ENCODE measurements around the gene WDFY2.

WDFY2 gene

DNA sequence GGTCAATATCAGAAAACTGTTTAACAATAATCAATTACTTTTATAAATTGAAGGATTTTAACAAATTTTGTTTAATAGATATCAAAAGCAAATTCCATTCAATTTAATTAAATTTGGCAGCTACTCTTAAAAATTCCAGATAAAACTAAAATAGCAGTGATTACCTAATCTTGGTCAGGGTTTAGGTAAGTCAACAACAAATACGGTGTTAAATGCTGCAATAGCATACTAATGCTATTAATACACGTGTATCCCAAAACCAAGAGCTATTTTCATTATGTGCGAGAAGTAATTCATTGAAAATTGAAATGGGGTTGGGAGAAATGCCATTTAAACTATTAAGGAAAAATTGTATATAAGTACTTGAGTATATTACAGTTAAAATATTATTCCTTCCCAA, 114.1 kb downstream of the WDFY2 start:
- no peak overlapping the region for H2AFZ ChIP-seq (ENCODE audit: low read length)
- TF ChIP-seq EZH2phosphoT487 (IDR thresholded peaks at IDR 0.05; ENCODE audit: borderline replicate concordance) (no peak), CTCF (conservative IDR thresholded peaks at IDR 0.05; ENCODE audit: low read length) (no peak)
- H3K36me3 ChIP-seq (ENCODE audit: insufficient read depth, low read length): no peaks in the 10 kb centered on the region
- H3K9me3 ChIP-seq (ENCODE audit: insufficient read depth, low read depth, low read length): no peaks in the 10 kb centered on the region
- no peaks in the 10 kb centered on the region for H3K79me2 ChIP-seq (ENCODE audit: insufficient read depth, low read length)
- no peaks in the 10 kb centered on the region for H3F3A ChIP-seq (ENCODE audit: low read depth)
- no peaks in the 10 kb centered on the region for H3K27me3 ChIP-seq (ENCODE audit: insufficient read depth, low read length, poor library complexity, severe bottlenecking)
- no peaks in the 10 kb centered on the region for H3K9me2 ChIP-seq (replicated peaks; ENCODE audit: low read depth, low read length)
- H4K20me1 ChIP-seq (ENCODE audit: insufficient read depth, low read length, poor library complexity, severe bottlenecking): no peaks in the 10 kb centered on the region
- H3K4me1 ChIP-seq (ENCODE audit: insufficient read depth, low read length, poor library complexity, severe bottlenecking): no peaks in the 10 kb centered on the region
- H3K4me3 ChIP-seq (ENCODE audit: low read length, poor library complexity, severe bottlenecking): no peak overlapping the region
- H3K9ac ChIP-seq (ENCODE audit: low read depth, low read length, poor library complexity, severe bottlenecking): no peak overlapping the region
- no peak overlapping the region for H3K4me2 ChIP-seq (ENCODE audit: low read depth, low read length, poor library complexity, severe bottlenecking)

- H3K4me1 ChIP-seq (ENCODE audit: insufficient read depth, low read length, poor library complexity, severe bottlenecking): no peaks in the 10 kb centered on the region
- H3K27me3 ChIP-seq (ENCODE audit: insufficient read depth, low read length, poor library complexity, severe bottlenecking): no peaks in the 10 kb centered on the region
- H3K4me2 ChIP-seq (ENCODE audit: low read depth, low read length, poor library complexity, severe bottlenecking): no peak overlapping the region
- no peak overlapping the region for H3K4me3 ChIP-seq (ENCODE audit: low read length, poor library complexity, severe bottlenecking)
- H3K9me3 ChIP-seq (ENCODE audit: insufficient read depth, low read depth, low read length): no peaks in the 10 kb centered on the region
- no peak overlapping the region for H2AFZ ChIP-seq (ENCODE audit: low read length)
- TF ChIP-seq CTCF (conservative IDR thresholded peaks at IDR 0.05; ENCODE audit: low read length) (no peak), EZH2phosphoT487 (IDR thresholded peaks at IDR 0.05; ENCODE audit: borderline replicate concordance) (no peak)
- peaks cover 24% of the 10 kb centered on the region for H3K36me3 ChIP-seq (ENCODE audit: insufficient read depth, low read length)
- no peaks in the 10 kb centered on the region for H4K20me1 ChIP-seq (ENCODE audit: insufficient read depth, low read length, poor library complexity, severe bottlenecking)
- H3K9me2 ChIP-seq (replicated peaks; ENCODE audit: low read depth, low read length): no peaks in the 10 kb centered on the region
- no peaks in the 10 kb centered on the region for H3F3A ChIP-seq (ENCODE audit: low read depth)
- H3K79me2 ChIP-seq (ENCODE audit: insufficient read depth, low read length): no peaks in the 10 kb centered on the region
- H3K9ac ChIP-seq (ENCODE audit: low read depth, low read length, poor library complexity, severe bottlenecking): no peak overlapping the region
Observed at GRCh38 chr13:51704399-51705313, 120.4 kb downstream of the WDFY2 start.

DNA sequence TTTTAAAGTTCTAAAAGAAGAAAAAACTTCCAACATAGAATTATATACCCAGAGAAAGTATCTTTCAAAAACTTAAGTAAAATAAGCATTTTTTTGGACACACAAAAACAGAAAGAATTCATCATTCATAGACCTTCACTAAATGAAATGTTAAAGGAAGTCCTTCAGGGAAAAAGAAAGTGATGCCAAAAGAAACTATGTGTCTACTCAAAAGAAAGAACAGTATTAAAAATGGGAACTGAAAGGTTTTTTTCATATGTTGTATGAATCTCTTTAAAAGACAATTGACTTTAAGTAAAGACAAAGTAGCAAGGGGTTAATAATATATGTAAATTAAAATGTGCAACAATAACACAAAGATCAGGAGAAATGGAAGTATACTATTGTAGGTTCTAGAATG, 123.2 kb downstream of the WDFY2 start:
- Histone ChIP-seq H3K4me1 (ENCODE audit: insufficient read depth, low read length, poor library complexity, severe bottlenecking) (no peaks in the 10 kb centered on the region), H4K20me1 (ENCODE audit: insufficient read depth, low read length, poor library complexity, severe bottlenecking) (no peaks in the 10 kb centered on the region), H3K9me3 (ENCODE audit: insufficient read depth, low read depth, low read length) (no peaks in the 10 kb centered on the region), H3K27me3 (ENCODE audit: insufficient read depth, low read length, poor library complexity, severe bottlenecking) (no peaks in the 10 kb centered on the region), H3K9ac (ENCODE audit: low read depth, low read length, poor library complexity, severe bottlenecking) (no peak overlapping the region), H3K4me2 (ENCODE audit: low read depth, low read length, poor library complexity, severe bottlenecking) (no peak overlapping the region), H3K36me3 (ENCODE audit: insufficient read depth, low read length) (peaks cover 24% of the 10 kb centered on the region), H2AFZ (ENCODE audit: low read length) (no peak overlapping the region), H3K9me2 (replicated peaks; ENCODE audit: low read depth, low read length) (no peaks in the 10 kb centered on the region), H3K79me2 (ENCODE audit: insufficient read depth, low read length) (no peaks in the 10 kb centered on the region), H3F3A (ENCODE audit: low read depth) (no peaks in the 10 kb centered on the region), H3K4me3 (ENCODE audit: low read length, poor library complexity, severe bottlenecking) (no peak overlapping the region)
- TF ChIP-seq CTCF (conservative IDR thresholded peaks at IDR 0.05; ENCODE audit: low read length) (no peak), EZH2phosphoT487 (IDR thresholded peaks at IDR 0.05; ENCODE audit: borderline replicate concordance) (no peak)
